Neural crest cell (in vitro differentiated cells): Measurements from ENCODE around the gene CACTIN. TPM values are rescaled to one million over a fixed set of nuclear protein-coding genes. Genes with fewer than 3 reads are reported as not detected.
A peak's percentile ranks its signal among the peaks of the same experiment; 100 is the strongest.

Source experiments
- DNase-seq: peaks from one replicate; pipeline ENCODE4 v3.0.0; 2021; ENCODE audit warnings: low read depth, mixed read lengths, low spot score
- H3K27ac Mint-ChIP-seq: one replicate; pipeline ENCODE4 v1.8.0; 2021; ENCODE audit warnings: mild to moderate bottlenecking, mixed read lengths; ENCODE audit not compliant: unreplicated experiment
- H3K27me3 Mint-ChIP-seq: 2 replicates; pipeline ENCODE4 v1.8.0; 2021; ENCODE audit warnings: low read depth, mild to moderate bottlenecking, mixed read lengths
- H3K36me3 Mint-ChIP-seq: 2 replicates; pipeline ENCODE4 v1.8.0; 2021; ENCODE audit warnings: low read depth, mild to moderate bottlenecking, mixed read lengths
- H3K4me1 Mint-ChIP-seq: 2 replicates; pipeline ENCODE4 v1.8.0; 2021; ENCODE audit warnings: mixed read lengths
- H3K4me3 Mint-ChIP-seq: one replicate; pipeline ENCODE4 v1.8.0; 2021; ENCODE audit warnings: mild to moderate bottlenecking, mixed read lengths
- H3K9me3 Mint-ChIP-seq: 2 replicates; pipeline ENCODE4 v1.8.0; 2021; ENCODE audit warnings: mixed read lengths
- long read RNA-seq: library from polyadenylated mRNA; unstranded; transcript quantifications from one replicate; pipeline ENCODE4 v2.0.0, GENCODE V29; 2020
- total RNA-seq: library from RNA; stranded (reverse); gene quantifications from 2 replicates; pipeline ENCODE4 v1.2.1, GENCODE V29; 2021
- TF ChIP-seq, protein P1 (sequence below): fragments of 200-600 bp; sonication (generic); conservative IDR thresholded peaks from 2 replicates; pipeline ENCODE4 v1.5.0; 2021; ENCODE audit warnings: antibody characterized with exemption, mild to moderate bottlenecking

The CACTIN gene
- 33.5 and 36.3 TPM in 2 replicates for total RNA-seq
- long read RNA-seq, result 0 reads

DNA sequence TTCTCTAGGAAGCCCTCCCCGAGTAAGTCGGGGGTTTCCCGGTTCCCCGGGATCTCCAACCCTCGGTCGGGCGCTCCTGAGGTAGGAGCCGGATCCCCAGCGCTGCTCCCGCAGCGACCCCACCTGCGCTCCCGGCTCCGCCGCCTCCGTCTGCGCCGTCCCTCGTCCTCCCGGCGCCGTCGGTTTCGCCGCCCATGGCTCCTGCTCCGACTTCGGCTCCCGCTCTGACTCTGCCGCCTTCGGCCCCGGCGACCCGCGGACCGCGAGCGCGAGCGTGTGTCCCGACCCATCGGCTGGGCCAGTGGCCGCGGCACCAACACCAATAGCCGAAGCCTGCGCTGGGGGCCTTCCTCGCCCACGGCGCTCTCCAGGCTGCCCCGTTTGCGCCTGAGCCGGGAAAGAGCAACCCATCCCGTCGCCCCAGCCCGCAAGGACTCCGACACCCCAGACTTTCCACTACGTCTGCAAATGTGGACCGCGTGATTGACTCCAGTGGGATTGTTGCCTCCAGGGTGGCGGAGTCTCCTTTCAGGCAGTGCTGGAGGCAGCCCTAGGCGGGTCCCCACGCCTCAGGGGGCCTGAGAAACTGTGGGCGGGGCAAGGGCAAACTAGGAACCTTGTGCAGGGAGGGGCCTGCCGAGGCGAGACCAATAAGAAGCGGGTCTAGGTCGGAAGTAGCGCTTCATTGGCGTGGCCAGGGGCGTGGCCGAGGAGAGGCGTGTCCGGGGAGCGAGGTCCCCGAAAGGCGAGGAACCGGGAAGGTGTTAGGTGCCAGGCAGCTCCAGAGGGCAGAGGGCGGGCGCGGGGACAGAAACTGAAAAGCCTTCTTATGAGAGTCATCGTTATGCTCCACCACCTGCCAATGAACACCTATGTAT is at the start of gene CACTIN:
CACTIN (minus strand) TSS at position 318 of the 878 bp plus-strand sequence; CDS start at position 290, 28 bp downstream.
- TF ChIP-seq, protein P1, sequence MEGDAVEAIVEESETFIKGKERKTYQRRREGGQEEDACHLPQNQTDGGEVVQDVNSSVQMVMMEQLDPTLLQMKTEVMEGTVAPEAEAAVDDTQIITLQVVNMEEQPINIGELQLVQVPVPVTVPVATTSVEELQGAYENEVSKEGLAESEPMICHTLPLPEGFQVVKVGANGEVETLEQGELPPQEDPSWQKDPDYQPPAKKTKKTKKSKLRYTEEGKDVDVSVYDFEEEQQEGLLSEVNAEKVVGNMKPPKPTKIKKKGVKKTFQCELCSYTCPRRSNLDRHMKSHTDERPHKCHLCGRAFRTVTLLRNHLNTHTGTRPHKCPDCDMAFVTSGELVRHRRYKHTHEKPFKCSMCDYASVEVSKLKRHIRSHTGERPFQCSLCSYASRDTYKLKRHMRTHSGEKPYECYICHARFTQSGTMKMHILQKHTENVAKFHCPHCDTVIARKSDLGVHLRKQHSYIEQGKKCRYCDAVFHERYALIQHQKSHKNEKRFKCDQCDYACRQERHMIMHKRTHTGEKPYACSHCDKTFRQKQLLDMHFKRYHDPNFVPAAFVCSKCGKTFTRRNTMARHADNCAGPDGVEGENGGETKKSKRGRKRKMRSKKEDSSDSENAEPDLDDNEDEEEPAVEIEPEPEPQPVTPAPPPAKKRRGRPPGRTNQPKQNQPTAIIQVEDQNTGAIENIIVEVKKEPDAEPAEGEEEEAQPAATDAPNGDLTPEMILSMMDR, result no peak
- Mint-ChIP-seq H3K4me1 (peaks cover 24% of the 10 kb centered on the region), H3K4me3 (peak within 1 kb of the TSS; percentile 90), H3K9me3 (no peaks in the 10 kb centered on the region), H3K27ac (peak within 1 kb of the TSS; percentile 100), H3K27me3 (no peaks in the 10 kb centered on the region), H3K36me3 (no peaks in the 10 kb centered on the region)
- peak; percentile 96 for DNase-seq

DNA sequence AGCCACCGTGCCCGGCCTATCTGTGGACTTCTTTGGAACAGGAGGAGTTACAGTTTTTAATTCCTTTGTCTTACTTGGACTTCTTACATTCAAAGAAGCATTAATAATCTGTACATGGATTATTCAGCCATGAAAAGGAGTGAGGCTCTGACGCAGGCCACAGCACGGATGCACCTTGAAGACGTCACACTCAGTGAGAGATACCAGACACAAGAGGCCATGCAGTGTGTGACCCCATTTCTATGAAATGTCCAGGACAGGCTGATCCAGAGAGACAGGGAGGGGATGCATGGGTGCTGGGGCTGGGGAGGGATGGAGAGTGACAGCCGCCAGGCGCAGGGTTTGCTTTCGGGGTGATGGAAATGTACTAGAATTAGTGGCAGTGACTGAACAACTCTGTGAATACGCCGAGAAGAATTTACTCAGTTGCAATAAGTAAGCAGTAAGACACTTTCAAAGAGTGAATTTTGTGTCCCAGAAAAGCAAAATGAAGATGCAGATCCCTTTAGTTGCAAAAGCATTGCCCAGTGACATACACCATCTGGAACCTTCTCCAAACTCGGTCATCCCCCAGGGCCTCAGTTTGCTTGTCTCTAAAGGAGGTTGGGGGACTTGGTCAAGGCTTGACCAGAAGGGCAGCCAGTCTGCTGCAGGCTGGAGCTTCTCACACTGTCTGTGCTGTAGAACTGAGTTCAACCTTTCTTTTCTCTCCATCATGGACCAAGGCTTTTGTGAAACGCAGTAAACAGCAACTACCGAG is 48.4 kb upstream of the CACTIN start:
- H3K36me3 Mint-ChIP-seq, result no peaks in the 10 kb centered on the region
- H3K4me3 Mint-ChIP-seq, result no peak overlapping the region
- no peaks in the 10 kb centered on the region for H3K27me3 Mint-ChIP-seq
- peaks cover 18% of the 10 kb centered on the region for H3K4me1 Mint-ChIP-seq
- TF ChIP-seq, protein P1, result no peak
- no peak overlapping the region for H3K27ac Mint-ChIP-seq
- H3K9me3 Mint-ChIP-seq, result no peaks in the 10 kb centered on the region
- no peak for DNase-seq

DNA sequence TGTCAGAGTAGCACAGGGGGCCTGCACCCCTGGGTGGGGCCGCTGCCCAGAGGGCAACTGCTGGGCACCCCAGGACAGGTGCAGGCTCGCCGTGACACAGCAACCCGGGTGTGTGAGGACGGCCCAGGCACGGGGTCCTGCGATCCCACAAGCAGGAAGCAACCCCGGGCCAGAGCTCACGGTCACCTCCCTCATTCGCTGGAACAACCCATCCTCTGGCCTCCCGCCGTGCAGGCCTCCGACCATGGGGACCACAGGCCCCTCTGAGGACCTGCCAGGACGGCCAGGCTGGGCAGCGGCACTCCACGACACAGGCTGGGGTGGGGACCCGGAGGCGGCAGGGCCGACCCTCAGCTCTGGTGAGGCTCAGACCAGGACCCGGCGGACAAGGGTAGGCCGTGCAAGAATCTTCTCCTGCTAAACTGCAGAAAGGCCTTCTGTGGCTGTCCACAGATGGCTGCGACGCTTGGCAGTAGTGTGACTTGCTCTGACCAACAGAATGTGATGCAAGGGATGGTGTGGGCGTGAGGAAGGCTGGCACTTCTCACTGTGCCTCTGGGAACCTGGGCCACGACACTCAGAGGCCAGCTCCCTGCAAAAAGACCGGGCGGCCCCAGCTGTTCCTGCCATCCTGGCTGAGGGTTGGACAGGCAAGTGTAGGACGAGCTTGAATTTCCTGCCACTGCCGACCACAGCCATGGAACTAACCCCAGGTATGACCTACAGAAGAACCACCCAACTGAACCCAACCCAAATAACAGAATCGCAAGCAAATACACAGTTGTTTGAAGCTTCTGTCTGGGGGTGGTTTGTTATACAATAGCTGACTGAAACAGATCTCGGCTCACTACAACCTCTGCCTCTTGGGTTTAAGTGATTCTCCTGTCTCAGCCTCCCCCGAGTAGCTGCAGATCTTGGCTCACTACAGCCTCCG is 47.2 kb upstream of the CACTIN start:
- Mint-ChIP-seq H3K4me1 (peaks cover 25% of the 10 kb centered on the region), H3K27ac (no peak overlapping the region), H3K27me3 (no peaks in the 10 kb centered on the region), H3K36me3 (no peaks in the 10 kb centered on the region), H3K9me3 (no peaks in the 10 kb centered on the region), H3K4me3 (no peak overlapping the region)
- DNase-seq, result no peak
- TF ChIP-seq, protein P1, result no peak

DNA sequence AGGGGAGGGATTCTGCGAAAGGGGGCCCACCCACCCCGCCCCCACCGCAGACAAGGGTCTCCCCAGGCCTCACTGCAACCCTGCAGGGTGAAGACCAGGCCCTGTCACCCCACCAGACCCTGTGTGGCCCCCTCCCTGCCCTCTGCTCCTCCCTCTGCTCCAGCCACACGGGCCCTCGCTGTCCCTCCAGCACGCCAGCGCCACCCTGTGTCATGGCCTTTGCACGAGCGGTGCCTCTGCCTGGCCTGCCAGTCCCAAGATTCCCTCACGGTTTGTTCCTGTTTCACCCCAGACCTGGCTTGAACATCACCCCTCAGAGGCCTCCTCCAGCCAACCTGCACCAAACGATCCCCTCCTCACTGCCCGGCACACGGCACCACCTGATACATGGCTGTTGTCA is 46.4 kb upstream of the CACTIN start:
- TF ChIP-seq, protein P1, result no peak
- Mint-ChIP-seq H3K4me3 (no peak overlapping the region), H3K4me1 (peaks cover 25% of the 10 kb centered on the region), H3K9me3 (no peaks in the 10 kb centered on the region), H3K27ac (no peak overlapping the region), H3K27me3 (no peaks in the 10 kb centered on the region), H3K36me3 (no peaks in the 10 kb centered on the region)
- no peak for DNase-seq

DNA sequence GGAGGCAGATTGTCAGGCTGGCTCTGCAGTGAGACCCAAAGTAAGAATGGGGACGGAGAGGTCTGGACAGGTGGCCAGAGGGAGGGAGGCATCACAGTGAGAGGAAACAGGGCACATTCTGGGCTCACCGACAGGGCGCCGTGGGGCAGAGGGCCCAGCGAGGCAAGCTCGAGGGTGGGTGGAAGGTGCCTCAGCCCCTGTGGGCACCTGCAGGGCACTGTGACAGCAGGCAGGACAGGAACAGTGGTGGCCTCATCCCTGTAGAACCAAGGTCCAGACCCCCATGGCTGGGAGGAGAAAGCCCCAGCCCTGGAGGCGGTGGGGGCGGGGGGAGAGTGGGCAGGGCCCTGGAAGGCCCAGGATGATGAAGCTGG is 46.0 kb upstream of the CACTIN start:
- Mint-ChIP-seq H3K27me3 (no peaks in the 10 kb centered on the region), H3K4me3 (no peak overlapping the region), H3K9me3 (no peaks in the 10 kb centered on the region), H3K27ac (no peak overlapping the region), H3K4me1 (peaks cover 25% of the 10 kb centered on the region), H3K36me3 (no peaks in the 10 kb centered on the region)
- no peak for DNase-seq
- TF ChIP-seq, protein P1, result no peak
